Naive thymus-derived CD4-positive, alpha-beta T cell (primary cell): ENCODE results near the gene WHAMM. TPM values are rescaled to one million over a fixed set of nuclear protein-coding genes. Genes with fewer than 3 reads are reported as not detected.

Source experiments
- ATAC-seq: fragments of 150-1000 bp; cut with Tn5 transposase; 2 replicates; pipeline ENCODE4 v1.10.0; 2021; ENCODE audit warnings: mild to moderate bottlenecking, moderate library complexity
- CTCF ChIA-PET: fragments of 350-600 bp; sonication (Branson Sonifier 250); formaldehyde crosslinking; loops from one replicate; lab custom pipeline; 2021; ENCODE audit warnings: antibody characterized with exemption; lab: Charles Lee
- POLR2A ChIA-PET: fragments of 350-600 bp; sonication (Branson Sonifier 250); formaldehyde crosslinking; loops from one replicate; lab custom pipeline; 2021; ENCODE audit warnings: antibody characterized with exemption, inconsistent platforms; lab: Charles Lee
- DNase-seq, 9 donors: peaks; one replicate each; pipeline versions ENCODE4 v3.0.0 to v3.0.0-alpha.2; 2020 to 2022; ENCODE audit warnings: mixed read lengths in 1 of 9
- H3K27ac ChIP-seq: one replicate; pipeline ENCODE4 v1.7.0; 2013; ENCODE audit warnings: mild to moderate bottlenecking, low read depth, low read length, moderate library complexity
- H3K27me3 ChIP-seq, 2 donors: one replicate each; pipeline ENCODE4 v1.7.0; 2013; ENCODE audit warnings: low read length in 2 of 2, mild to moderate bottlenecking in 2 of 2, moderate library complexity in 2 of 2; ENCODE audit not compliant: control insufficient read depth in 2 of 2, insufficient read depth in 2 of 2
- H3K36me3 ChIP-seq, 3 experiments: 1 replicate in 2 of 3; 2 replicates in 1 of 3; pipeline ENCODE4 v1.7.0; 2013; ENCODE audit warnings: low read length in 3 of 3, mild to moderate bottlenecking in 3 of 3, moderate library complexity in 1 of 3; ENCODE audit not compliant: insufficient read depth in 3 of 3, control insufficient read depth in 2 of 3
- H3K4me1 ChIP-seq, 2 donors: one replicate each; pipeline ENCODE4 v1.7.0; 2013; ENCODE audit warnings: low read length in 2 of 2, mild to moderate bottlenecking in 2 of 2, moderate library complexity in 1 of 2; ENCODE audit not compliant: control insufficient read depth in 2 of 2, insufficient read depth in 2 of 2
- H3K4me3 ChIP-seq: 2 replicates; pipeline ENCODE4 v1.7.0; 2013; ENCODE audit warnings: mild to moderate bottlenecking, low read length
- H3K9me3 ChIP-seq, 3 experiments: 1 replicate in 2 of 3; 2 replicates in 1 of 3; pipeline ENCODE4 v1.7.0; 2013; ENCODE audit warnings: low read length in 3 of 3; ENCODE audit not compliant: control insufficient read depth in 2 of 3
- H3K27ac Mint-ChIP-seq, 9 donors: one replicate each; pipeline ENCODE4 v1.8.0; 2020 to 2022; ENCODE audit warnings: mixed read lengths in 9 of 9, mild to moderate bottlenecking in 8 of 9, moderate library complexity in 5 of 9, inconsistent platforms in 2 of 9
- H3K27me3 Mint-ChIP-seq, 5 donors: one replicate each; pipeline ENCODE4 v1.8.0; 2021 to 2022; ENCODE audit warnings: mixed read lengths in 5 of 5, mild to moderate bottlenecking in 1 of 5
- H3K36me3 Mint-ChIP-seq, 5 donors: one replicate each; pipeline ENCODE4 v1.8.0; 2020 to 2022; ENCODE audit warnings: mixed read lengths in 5 of 5, mild to moderate bottlenecking in 3 of 5, inconsistent platforms in 1 of 5
- H3K4me1 Mint-ChIP-seq, 7 donors: one replicate each; pipeline ENCODE4 v1.8.0; 2020 to 2022; ENCODE audit warnings: mixed read lengths in 7 of 7, mild to moderate bottlenecking in 3 of 7, inconsistent platforms in 1 of 7
- H3K4me3 Mint-ChIP-seq, 10 donors: one replicate each; pipeline ENCODE4 v1.8.0; 2020 to 2022; ENCODE audit warnings: mild to moderate bottlenecking in 10 of 10, mixed read lengths in 10 of 10, moderate library complexity in 6 of 10, inconsistent platforms in 2 of 10
- H3K9me3 Mint-ChIP-seq, 11 donors: one replicate each; pipeline ENCODE4 v1.8.0; 2020 to 2022; ENCODE audit warnings: mixed read lengths in 11 of 11, mild to moderate bottlenecking in 4 of 11, inconsistent platforms in 1 of 11, moderate library complexity in 1 of 11
- intact Hi-C, 2 donors: fragments of 100-400 bp; cut with micrococcal nuclease; formaldehyde crosslinking; loops; one replicate each; pipeline ENCODE4 v1.15.1; 2023
- polyA plus RNA-seq, 2 donors: library from polyadenylated mRNA; unstranded; fragments of 300-500 nt; fragmentation: Illumina TruSeq; gene quantifications; one replicate each; pipeline ENCODE4 v1.2.3, GENCODE V29; 2021
- total RNA-seq, 6 experiments: library from RNA in 5 of 6; stranded (reverse) in 5 of 6; gene quantifications; 1 replicate in 5 of 6; 2 replicates in 1 of 6; pipeline ENCODE4 v1.2.3 and lab custom pipeline; 2021 to 2026

The WHAMM gene
- total and polyA plus RNA-seq, 7 experiments from 2014 or later: 3.5 to 72.2 (median 30.8) TPM

GRCh38 chr15:82767163-82767829 lies 42.1 kb upstream of the WHAMM start:
- H3K4me3 ChIP-seq: no peak overlapping the region
- H3K4me1 Mint-ChIP-seq: peaks cover 0 to 13% (median 4%) of the 10 kb centered on the region in 7 donors
- H3K27me3 ChIP-seq: no peaks in the 10 kb centered on the region
- no peaks in the 10 kb centered on the region for H3K4me1 ChIP-seq
- no peak overlapping the region for H3K4me3 Mint-ChIP-seq
- H3K36me3 Mint-ChIP-seq: peaks cover 0 to 30% (median 10%) of the 10 kb centered on the region in 5 donors
- H3K27ac ChIP-seq: no peak overlapping the region
- intact Hi-C loops: no loop called here
- DNase-seq (no peak), ATAC-seq (no peak)
- no peaks in the 10 kb centered on the region for H3K9me3 Mint-ChIP-seq
- no peaks in the 10 kb centered on the region for H3K9me3 ChIP-seq
- POLR2A ChIA-PET: interaction anchor here (0.9 kb wide), 1 partner anchor 86 kb away, joined by 3 read pairs; no protein-coding TSS in a partner anchor
- no peaks in the 10 kb centered on the region for H3K27me3 Mint-ChIP-seq
- CTCF ChIA-PET: no interaction called here
- peaks cover 0 to 6% (median 0%) of the 10 kb centered on the region in 3 experiments for H3K36me3 ChIP-seq
- H3K27ac Mint-ChIP-seq: no peak overlapping the region

DNA sequence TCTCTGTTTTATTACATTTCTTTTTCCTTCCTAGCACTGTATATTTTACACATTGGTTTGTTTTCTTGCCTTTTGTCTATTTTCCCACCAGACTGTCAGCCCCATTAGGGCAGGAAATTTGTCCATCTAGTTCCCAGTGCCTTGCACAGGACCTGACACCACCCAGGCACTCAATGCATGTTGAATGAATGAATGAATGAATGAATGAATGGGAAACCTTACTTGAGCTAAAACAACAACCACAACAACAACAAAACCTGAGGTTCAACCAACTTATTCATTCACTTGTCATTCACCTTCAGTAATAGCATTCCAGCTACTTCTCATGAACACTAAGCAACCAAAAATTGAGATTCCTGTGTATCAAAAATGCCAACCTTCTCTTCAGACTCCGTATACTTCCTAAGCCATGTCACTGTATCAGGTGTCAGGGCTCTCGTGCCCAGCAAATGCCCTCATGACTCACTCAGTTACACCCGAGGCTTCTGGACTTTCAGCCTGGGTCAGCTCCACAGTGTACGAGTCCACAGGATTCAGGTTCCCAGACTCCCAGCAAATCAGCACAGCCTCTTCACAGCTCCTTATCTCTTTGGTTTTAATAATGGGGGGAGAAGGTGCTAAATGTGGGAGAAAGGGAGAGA lies 40.9 kb upstream of the WHAMM start:
- DNase-seq (no peak), ATAC-seq (no peak)
- Mint-ChIP-seq H3K27me3 (peaks cover 4 to 7% (median 5%) of the 10 kb centered on the region in 5 donors), H3K4me3 (no peak overlapping the region), H3K4me1 (peaks cover 0 to 6% (median 3%) of the 10 kb centered on the region in 7 donors), H3K27ac (no peak overlapping the region), H3K36me3 (peaks cover 0 to 26% (median 11%) of the 10 kb centered on the region in 5 donors), H3K9me3 (no peaks in the 10 kb centered on the region)
- ChIA-PET CTCF (no interaction called here), POLR2A (interaction anchor here (0.9 kb wide), 1 partner anchor 87 kb away, joined by 3 read pairs; no protein-coding TSS in a partner anchor)
- H3K9me3 ChIP-seq: no peaks in the 10 kb centered on the region
- intact Hi-C loops: no loop called here
- H3K27me3 ChIP-seq: no peaks in the 10 kb centered on the region
- H3K27ac ChIP-seq: no peak overlapping the region
- no peak overlapping the region for H3K4me3 ChIP-seq
- peaks cover 0 to 5% (median 0%) of the 10 kb centered on the region in 3 experiments for H3K36me3 ChIP-seq
- H3K4me1 ChIP-seq: no peaks in the 10 kb centered on the region

GRCh38 chr15:82771789-82772607 lies 37.4 kb upstream of the WHAMM start:
- DNase-seq: no peak
- peaks cover 4 to 19% (median 5%) of the 10 kb centered on the region in 5 donors for H3K27me3 Mint-ChIP-seq
- Histone ChIP-seq H3K27ac (no peak overlapping the region), H3K4me1 (no peaks in the 10 kb centered on the region), H3K9me3 (no peaks in the 10 kb centered on the region), H3K36me3 (no peaks in the 10 kb centered on the region), H3K27me3 (no peaks in the 10 kb centered on the region), H3K4me3 (no peak overlapping the region)
- peaks cover 0 to 4% (median 0%) of the 10 kb centered on the region in 7 donors for H3K4me1 Mint-ChIP-seq
- CTCF ChIA-PET: no interaction called here
- H3K9me3 Mint-ChIP-seq: no peaks in the 10 kb centered on the region
- intact Hi-C loops: no loop called here
- POLR2A ChIA-PET: no interaction called here
- ATAC-seq: no peak
- H3K4me3 Mint-ChIP-seq: no peak overlapping the region
- H3K36me3 Mint-ChIP-seq: peaks cover 0 to 18% (median 6%) of the 10 kb centered on the region in 5 donors
- peak overlapping the region in 1 of 9 donors; percentile 50 for H3K27ac Mint-ChIP-seq

DNA sequence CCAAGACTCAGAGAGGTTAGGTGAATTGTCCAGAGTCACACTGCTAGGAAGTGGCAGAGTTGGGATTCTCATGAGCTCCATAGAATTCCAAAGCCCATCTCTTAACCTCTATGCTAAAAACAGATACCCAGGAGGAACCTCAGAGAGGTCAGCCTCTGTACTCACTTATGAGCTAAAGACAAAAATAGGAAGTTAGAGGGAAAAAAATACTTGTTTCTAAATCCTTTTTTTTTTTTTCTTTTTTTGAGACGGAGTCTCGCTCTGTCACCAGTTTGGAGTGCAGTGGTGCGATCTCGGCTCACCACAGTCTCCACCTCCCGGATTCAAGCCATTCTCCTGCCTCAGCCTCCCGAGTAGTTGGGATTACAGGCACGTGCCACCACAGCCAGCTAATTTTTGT lies 34.9 kb upstream of the WHAMM start:
- H3K27me3 ChIP-seq: no peaks in the 10 kb centered on the region
- Mint-ChIP-seq H3K4me3 (no peak overlapping the region), H3K27ac (no peak overlapping the region), H3K9me3 (no peaks in the 10 kb centered on the region), H3K36me3 (peaks cover 0 to 10% (median 0%) of the 10 kb centered on the region in 5 donors), H3K27me3 (peaks cover 4 to 20% (median 5%) of the 10 kb centered on the region in 5 donors), H3K4me1 (no peaks in the 10 kb centered on the region)
- no peak overlapping the region for H3K4me3 ChIP-seq
- ATAC-seq: no peak
- no peaks in the 10 kb centered on the region for H3K36me3 ChIP-seq
- H3K27ac ChIP-seq: no peak overlapping the region
- no peak for DNase-seq
- ChIA-PET POLR2A (no interaction called here), CTCF (no interaction called here)
- H3K4me1 ChIP-seq: no peaks in the 10 kb centered on the region
- intact Hi-C loops: no loop called here
- H3K9me3 ChIP-seq: no peaks in the 10 kb centered on the region

DNA sequence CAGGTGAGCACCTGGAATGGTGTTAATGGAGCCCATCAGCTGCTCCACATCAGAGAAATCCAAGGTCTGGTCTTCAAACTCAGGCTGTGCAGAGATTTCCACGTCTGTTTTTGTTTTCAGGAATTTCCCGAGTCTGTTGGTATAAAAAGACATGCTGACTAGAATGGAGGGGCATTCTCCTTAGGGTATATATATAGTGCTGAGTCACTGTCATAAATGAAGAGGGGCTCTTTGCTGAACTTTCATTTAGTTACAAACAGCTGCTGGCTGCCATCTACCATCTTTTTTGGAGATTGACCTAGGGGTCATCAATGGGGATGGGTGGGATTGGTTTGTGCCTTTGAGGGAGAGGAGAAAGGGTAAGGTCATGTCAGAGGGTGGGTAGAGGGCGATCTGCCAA lies 30.7 kb upstream of the WHAMM start:
- intact Hi-C loops: no loop called here
- Mint-ChIP-seq H3K9me3 (peaks cover 0 to 4% (median 0%) of the 10 kb centered on the region in 11 donors), H3K4me1 (no peaks in the 10 kb centered on the region), H3K36me3 (peaks cover 0 to 8% (median 0%) of the 10 kb centered on the region in 5 donors), H3K27ac (no peak overlapping the region), H3K4me3 (no peak overlapping the region), H3K27me3 (peaks cover 0 to 13% (median under 1%) of the 10 kb centered on the region in 5 donors)
- Histone ChIP-seq H3K9me3 (no peaks in the 10 kb centered on the region), H3K36me3 (no peaks in the 10 kb centered on the region), H3K27ac (no peak overlapping the region), H3K4me3 (no peak overlapping the region), H3K27me3 (no peaks in the 10 kb centered on the region), H3K4me1 (no peaks in the 10 kb centered on the region)
- POLR2A ChIA-PET: no interaction called here
- CTCF ChIA-PET: no interaction called here
- no peak for DNase-seq
- ATAC-seq: no peak

DNA sequence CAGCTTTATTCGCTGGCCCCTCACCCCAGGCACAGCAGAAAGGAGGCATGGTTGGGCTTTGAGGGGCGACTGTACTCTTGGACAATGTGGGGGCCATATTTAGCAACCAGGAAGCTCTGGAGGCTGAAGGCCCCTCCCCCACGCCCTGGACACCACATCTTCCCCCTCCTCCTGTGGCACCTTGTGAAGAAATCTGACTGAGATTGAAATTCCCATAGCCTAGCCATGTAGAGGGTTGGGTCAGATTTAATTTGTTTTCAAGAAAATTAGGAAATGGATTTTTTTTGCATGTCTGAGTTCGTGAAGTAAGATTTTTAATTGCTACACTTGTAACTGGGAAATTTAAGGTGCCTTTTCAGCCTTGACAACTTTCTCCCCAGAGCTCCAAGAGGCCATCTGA lies 28.1 kb upstream of the WHAMM start:
- no peak overlapping the region for H3K27ac ChIP-seq
- Mint-ChIP-seq H3K36me3 (peaks cover 0 to 7% (median 0%) of the 10 kb centered on the region in 5 donors), H3K4me3 (no peak overlapping the region), H3K27me3 (peaks cover 0 to 11% (median 4%) of the 10 kb centered on the region in 5 donors), H3K9me3 (peaks cover 0 to 4% (median 0%) of the 10 kb centered on the region in 11 donors), H3K27ac (no peak overlapping the region), H3K4me1 (no peaks in the 10 kb centered on the region)
- CTCF ChIA-PET: no interaction called here
- DNase-seq (no peak), ATAC-seq (no peak)
- H3K9me3 ChIP-seq: no peaks in the 10 kb centered on the region
- H3K4me3 ChIP-seq: no peak overlapping the region
- H3K4me1 ChIP-seq: no peaks in the 10 kb centered on the region
- intact Hi-C loops: no loop called here
- POLR2A ChIA-PET: interaction anchor here (0.6 kb wide), 1 partner anchor 285 kb away, joined by 3 read pairs; no protein-coding TSS in a partner anchor
- H3K36me3 ChIP-seq: no peaks in the 10 kb centered on the region
- no peaks in the 10 kb centered on the region for H3K27me3 ChIP-seq
